NCI-H2029 treated with DMSO at 0.1 percent for 48 hours (cell line): Measurements from ENCODE around the gene KANK4.

Source experiments
- DNase-seq: peaks from one replicate; lab custom pipeline; 2025; lab: John Stamatoyannopoulos, UW

Gene KANK4

DNA sequence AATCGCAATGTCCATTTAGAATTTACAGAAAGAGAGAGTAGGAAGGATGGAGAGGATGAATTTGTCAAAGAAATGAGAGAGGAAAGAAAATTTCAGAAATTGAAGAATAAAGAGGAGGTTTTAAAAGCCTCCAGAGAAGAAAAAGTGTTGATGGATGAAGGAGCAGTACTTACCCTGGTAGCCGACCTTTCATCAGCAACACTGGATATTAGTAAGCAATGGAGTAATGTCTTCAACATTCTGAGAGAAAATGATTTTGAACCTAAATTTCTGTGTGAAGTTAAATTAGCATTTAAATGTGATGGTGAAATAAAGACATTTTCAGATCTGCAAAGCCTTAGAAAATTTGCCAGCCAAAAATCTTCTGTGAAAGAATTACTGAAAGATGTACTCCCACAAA lies 112.0 kb downstream of the KANK4 start:
- DNase-seq = no peak

DNA sequence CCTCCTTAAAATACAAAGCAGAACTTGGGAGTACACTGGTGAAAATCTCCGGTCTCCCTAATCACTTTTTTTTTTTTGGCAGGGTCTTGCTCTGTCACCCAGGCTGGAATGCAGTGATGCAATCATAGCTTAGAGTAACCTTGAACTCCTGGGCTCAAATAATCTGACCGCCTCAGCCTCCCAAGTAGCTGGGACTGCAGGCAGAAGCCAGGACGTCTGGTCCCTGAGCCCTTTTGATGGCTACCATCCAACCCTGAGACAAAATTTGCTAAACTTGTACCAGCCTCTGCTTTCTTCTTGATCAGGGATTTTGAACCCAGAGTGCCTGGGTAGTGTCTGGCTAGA lies 120.5 kb downstream of the KANK4 start:
- DNase-seq = no peak

DNA sequence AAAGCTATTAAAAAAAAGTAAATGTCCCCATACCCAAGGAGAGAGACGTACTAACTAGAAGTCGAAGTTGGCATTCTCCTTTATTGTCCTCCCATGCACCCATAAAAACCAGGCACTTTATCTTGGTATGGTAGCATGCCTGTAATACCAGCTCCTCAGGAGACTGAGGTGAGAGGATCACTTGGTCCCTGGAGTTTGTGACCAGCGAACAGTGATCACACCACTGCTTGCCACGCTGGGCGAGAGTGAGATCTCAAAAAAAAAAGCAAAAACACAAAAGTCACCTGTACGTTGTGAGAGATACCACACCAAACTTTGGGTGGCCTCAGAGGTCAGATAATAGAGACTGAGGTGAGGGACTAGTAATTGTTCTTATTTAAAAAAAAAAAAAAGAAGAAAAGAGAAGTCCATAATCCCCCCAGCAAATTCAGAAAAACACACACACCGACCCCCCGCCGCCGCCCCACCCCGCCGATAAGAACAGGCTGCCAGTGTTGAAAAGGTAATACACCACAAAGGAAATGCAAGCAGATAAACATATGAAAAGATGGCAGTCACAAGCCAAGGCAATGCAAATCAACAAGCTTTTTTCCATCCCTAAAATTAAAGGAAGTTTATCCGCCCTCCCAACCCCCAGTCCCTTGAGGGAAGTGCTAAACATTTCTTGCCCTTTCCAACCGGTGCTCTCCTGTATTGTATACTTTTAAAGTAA lies 121.0 kb downstream of the KANK4 start:
- DNase-seq = no peak

DNA sequence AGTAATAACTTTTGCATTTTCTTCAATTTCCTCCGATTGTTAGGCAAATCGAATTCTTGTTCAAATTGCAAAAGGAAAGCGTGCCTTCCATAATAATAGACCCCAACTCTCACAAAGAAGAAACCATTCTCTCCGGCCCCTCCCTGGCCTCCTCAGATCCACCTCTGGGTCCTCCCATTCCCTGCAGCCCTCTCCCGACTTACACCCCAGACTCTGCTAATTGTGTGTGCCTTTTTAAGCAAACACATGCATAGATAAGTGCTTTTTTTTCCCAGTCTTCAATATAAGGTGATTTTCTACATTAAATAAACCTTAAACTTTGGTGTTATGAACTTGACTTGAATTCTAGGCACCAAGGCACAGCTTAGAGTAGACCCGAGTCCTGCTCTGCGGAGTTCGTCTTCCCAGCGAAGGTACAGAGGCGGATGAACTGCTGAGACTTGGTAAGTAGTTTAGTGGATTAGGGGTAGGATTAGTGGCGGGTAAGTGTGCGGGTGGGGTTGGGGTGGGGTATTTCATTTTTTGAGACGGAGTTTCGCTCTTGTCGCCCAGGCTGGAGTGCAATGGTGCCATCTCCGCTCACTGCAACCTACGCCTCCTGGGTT lies 123.0 kb downstream of the KANK4 start:
- DNase-seq = no peak

DNA sequence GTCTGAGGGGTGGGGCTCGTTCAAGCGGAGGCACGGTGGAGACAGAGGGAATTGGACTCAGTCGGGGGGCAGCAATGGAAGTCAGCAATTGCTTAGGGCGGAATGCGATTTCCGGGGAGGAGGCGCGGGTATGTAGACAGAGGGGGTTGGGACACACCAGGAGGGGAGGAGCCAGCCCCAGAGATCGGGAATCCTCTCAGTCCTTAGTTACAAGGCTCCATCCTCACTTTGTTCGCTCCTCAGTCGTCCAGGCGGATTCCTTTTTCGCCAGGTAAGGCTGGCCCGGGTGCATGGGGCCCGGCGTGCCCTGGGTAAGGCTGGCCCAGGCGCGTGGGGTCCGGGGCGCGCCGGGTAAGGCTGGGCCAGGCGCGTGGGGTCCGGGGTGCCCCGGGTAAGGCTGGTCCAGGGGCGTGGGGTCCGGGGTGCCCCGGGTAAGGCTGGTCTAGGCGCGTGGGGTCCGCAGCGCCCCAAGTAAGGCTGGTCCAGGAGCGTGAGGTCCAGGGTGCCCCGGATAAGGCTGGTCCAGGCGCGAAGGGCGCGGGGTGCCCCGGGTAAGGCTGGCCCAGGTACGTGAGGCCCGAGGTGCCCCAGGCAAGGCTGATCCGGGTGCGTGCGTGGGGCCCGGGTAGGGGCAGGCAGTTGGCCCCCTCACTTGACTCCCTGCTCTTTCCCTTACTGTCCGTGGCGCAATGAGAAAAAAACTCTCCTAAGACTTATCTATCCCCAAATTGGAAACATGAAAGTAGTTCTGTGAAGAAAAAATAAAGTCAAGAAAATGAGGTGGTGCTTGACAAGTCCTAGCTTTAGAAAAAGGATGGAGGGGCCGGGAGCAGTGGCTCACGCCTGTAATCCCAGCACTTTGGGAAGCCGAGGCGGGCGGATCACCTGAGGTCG lies 124.3 kb downstream of the KANK4 start, which contains the start of gene L1TD1:
L1TD1 (plus strand) TSS at position 199 of the 894 bp plus-strand sequence. CDS start 11,780 bp downstream, outside the sequence.
- DNase-seq = no peak

DNA sequence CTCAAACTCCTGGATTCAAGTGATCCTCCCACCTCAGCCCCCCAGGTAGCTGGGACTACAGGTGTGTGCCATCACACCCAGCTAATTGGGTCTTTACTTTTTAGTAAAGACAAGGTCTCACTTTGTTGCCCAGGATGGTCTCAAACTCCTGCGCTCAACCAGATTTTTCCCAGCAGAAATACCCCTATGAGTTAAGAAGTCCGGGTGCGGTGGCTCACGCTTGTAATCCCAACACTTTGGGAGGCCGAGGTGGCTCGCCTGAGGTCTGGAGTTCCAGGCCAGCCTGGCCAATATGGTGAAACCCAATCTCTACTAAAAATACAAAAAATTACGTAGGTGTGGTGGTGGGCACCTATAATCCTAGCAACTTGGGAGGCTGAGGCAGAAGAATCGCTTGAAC lies 131.1 kb downstream of the KANK4 start:
- DNase-seq = no peak

DNA sequence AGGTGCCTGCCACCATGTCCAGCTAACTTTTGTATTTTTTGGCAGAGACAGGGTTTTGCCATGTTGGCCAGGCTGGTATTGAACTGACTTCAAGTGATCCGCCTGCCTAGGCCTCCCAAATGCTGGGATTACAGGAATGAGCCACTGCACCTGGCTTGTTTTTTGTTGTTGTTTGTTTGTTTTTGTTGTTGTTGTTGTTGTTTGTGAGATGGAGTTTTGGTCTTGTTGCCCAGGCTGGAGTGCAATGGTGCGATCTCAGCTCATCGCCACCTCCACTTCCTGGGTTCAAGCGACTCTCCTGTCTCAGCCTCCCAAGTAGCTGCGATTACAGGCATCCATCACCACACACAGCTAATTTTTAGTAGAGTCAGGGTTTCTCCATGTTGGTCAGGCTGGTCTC lies 131.7 kb downstream of the KANK4 start:
- DNase-seq = no peak
